ENCODE results near the gene LILRB4. TPM values are rescaled to one million over a fixed set of nuclear protein-coding genes. Genes with fewer than 3 reads are reported as not detected.
"Not testable (repeated sequence)": the region's sequence is repeated elsewhere in the genome, so short reads cannot be mapped to it uniquely, and the experiment has no call there.

The LILRB4 gene
- total RNA-seq, 1 donor from 2014 or later: 0.32 TPM

DNA sequence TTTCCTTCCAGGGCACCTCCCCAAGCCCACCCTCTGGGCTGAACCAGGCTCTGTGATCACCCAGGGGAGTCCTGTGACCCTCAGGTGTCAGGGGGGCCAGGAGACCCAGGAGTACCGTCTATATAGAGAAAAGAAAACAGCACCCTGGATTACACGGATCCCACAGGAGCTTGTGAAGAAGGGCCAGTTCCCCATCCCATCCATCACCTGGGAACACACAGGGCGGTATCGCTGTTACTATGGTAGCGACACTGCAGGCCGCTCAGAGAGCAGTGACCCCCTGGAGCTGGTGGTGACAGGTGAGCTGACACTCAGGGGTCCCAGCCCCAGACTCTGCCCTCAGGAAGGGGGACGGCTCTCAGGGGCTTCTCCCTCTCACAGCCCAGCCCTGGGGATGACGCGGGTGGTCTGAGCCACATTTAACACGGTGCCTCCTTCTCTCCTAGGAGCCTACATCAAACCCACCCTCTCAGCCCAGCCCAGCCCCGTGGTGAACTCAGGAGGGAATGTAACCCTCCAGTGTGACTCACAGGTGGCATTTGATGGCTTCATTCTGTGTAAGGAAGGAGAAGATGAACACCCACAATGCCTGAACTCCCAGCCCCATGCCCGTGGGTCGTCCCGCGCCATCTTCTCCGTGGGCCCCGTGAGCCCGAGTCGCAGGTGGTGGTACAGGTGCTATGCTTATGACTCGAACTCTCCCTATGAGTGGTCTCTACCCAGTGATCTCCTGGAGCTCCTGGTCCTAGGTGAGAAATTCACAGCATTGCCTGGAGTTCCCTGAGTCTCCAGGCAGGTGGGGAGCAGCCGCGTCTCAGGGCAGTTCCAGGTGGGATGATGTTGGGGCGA, 31.1 kb upstream of the LILRB4 start:
- H3K4me3 Mint-ChIP-seq (ENCODE audit: low read depth); DNase-seq (ENCODE audit: low spot score); intact Hi-C loops (cut with micrococcal nuclease); H3K27ac Mint-ChIP-seq; H3K36me3 Mint-ChIP-seq (ENCODE audit: low read depth); H3K4me1 Mint-ChIP-seq (ENCODE audit: low read depth); H3K27me3 Mint-ChIP-seq (ENCODE audit: low read depth); H3K9me3 Mint-ChIP-seq: not testable (repeated sequence)

- H3K36me3 Mint-ChIP-seq (ENCODE audit: low read depth); intact Hi-C loops (cut with micrococcal nuclease); DNase-seq (ENCODE audit: low spot score); H3K27ac Mint-ChIP-seq; H3K4me3 Mint-ChIP-seq (ENCODE audit: low read depth); H3K9me3 Mint-ChIP-seq; H3K27me3 Mint-ChIP-seq (ENCODE audit: low read depth); H3K4me1 Mint-ChIP-seq (ENCODE audit: low read depth): not testable (repeated sequence)
These were observed 30.3 kb upstream of the LILRB4 start for GRCh38 chr19:54632517-54632916.

- no peak for DNase-seq (ENCODE audit: low spot score)
- intact Hi-C loops (cut with micrococcal nuclease): no loop called here
- H3K27ac Mint-ChIP-seq: no peak overlapping the region
- no peak overlapping the region for H3K4me3 Mint-ChIP-seq (ENCODE audit: low read depth)
- peaks cover 4% of the 10 kb centered on the region for H3K27me3 Mint-ChIP-seq (ENCODE audit: low read depth)
- H3K9me3 Mint-ChIP-seq: no peaks in the 10 kb centered on the region
- no peaks in the 10 kb centered on the region for H3K4me1 Mint-ChIP-seq (ENCODE audit: low read depth)
- no peaks in the 10 kb centered on the region for H3K36me3 Mint-ChIP-seq (ENCODE audit: low read depth)
These were observed 29.4 kb upstream of the LILRB4 start for GRCh38 chr19:54633401-54633800.

DNA sequence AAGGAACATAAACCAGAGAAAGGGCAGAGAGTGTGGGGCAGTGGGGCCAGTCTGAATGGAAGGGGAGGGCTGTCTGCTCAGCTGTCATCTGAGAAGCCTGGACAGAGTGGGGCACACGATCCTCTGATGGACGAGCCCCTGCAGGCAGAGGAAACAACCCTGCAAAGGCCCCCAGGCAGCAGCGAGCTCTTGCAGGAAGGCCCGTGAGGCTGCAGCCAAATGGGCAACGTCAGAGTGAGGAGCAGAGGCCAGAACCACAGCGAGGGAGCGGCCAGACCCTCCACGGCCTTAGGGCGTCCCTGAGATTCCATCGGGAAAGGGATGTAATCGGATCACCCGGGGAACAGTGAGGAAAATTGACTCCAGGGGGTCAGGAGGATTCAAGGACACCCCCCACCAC, 26.7 kb upstream of the LILRB4 start:
- not testable (repeated sequence) for H3K27ac Mint-ChIP-seq; H3K27me3 Mint-ChIP-seq (ENCODE audit: low read depth); H3K36me3 Mint-ChIP-seq (ENCODE audit: low read depth)

GRCh38 chr19:54638683-54639082, 24.1 kb upstream of the LILRB4 start:
- Mint-ChIP-seq H3K36me3 (ENCODE audit: low read depth) (no peaks in the 10 kb centered on the region), H3K4me1 (ENCODE audit: low read depth) (no peaks in the 10 kb centered on the region), H3K27me3 (ENCODE audit: low read depth) (no peaks in the 10 kb centered on the region), H3K27ac (no peak overlapping the region), H3K9me3 (no peaks in the 10 kb centered on the region), H3K4me3 (ENCODE audit: low read depth) (no peak overlapping the region)
- DNase-seq (ENCODE audit: low spot score): no peak
- intact Hi-C loops (cut with micrococcal nuclease): no loop called here

More for the DNA sequence above, 26.7 kb upstream of the LILRB4 start:
- DNase-seq (ENCODE audit: low spot score); H3K4me1 Mint-ChIP-seq (ENCODE audit: low read depth); H3K4me3 Mint-ChIP-seq (ENCODE audit: low read depth); intact Hi-C loops (cut with micrococcal nuclease); H3K9me3 Mint-ChIP-seq: not testable (repeated sequence)

GRCh38 chr19:54642953-54643352, 19.8 kb upstream of the LILRB4 start:
- H3K36me3 Mint-ChIP-seq (ENCODE audit: low read depth); H3K27me3 Mint-ChIP-seq (ENCODE audit: low read depth); H3K27ac Mint-ChIP-seq; intact Hi-C loops (cut with micrococcal nuclease); DNase-seq (ENCODE audit: low spot score); H3K4me3 Mint-ChIP-seq (ENCODE audit: low read depth); H3K4me1 Mint-ChIP-seq (ENCODE audit: low read depth); H3K9me3 Mint-ChIP-seq: not testable (repeated sequence)

- H3K4me1 Mint-ChIP-seq (ENCODE audit: low read depth); H3K27ac Mint-ChIP-seq; H3K9me3 Mint-ChIP-seq; intact Hi-C loops (cut with micrococcal nuclease); DNase-seq (ENCODE audit: low spot score); H3K36me3 Mint-ChIP-seq (ENCODE audit: low read depth); H3K27me3 Mint-ChIP-seq (ENCODE audit: low read depth); H3K4me3 Mint-ChIP-seq (ENCODE audit: low read depth): not testable (repeated sequence)
These were observed 19.2 kb upstream of the LILRB4 start for GRCh38 chr19:54643583-54643982.

DNA sequence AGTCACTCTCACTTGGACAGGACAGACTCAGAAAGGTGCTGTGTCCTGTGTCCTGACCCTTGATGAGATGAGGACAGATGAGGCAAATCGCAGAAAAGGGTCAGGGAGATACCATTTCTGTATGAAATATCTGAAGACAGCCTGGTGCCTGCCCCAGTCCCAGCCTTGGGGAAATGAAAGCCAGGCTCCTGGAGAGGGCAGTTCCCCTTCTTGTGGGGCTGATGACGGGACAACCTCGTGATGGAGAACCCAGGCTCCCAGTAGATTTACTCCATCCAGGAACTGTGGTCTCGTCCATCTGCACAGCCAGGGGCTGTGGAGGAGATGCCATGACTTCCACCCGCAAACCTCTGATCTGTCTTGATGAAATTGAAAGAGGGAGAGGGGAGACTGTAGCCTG, 18.7 kb upstream of the LILRB4 start:
- intact Hi-C loops (cut with micrococcal nuclease): no loop called here
- H3K9me3 Mint-ChIP-seq: no peaks in the 10 kb centered on the region

DNA sequence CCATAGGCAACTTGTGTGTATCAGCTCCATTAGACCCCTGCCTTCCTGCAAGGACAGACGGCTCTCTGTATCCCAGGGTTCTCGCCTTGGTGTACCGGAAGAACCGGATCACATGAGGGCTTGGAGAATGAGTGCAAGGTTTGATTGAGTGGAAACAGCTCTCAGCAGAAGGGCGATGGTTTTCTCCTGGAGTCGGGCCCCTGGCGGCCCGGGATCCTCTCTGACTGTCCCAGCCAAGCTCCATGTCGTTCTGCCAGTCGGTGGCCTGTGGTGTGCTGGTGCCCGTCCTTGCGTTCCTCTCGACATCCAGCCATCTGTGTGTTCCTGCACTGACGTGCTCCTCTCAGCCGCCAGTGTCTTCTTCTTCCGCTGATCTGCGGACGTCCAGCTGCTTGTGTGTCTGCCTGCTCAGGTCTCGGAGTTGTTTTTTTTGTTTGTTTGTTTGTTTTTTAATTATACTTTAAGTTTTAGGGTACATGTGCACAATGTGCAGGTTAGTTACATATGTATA, 16.4 kb upstream of the LILRB4 start:
- Mint-ChIP-seq H3K27me3 (ENCODE audit: low read depth) (no peaks in the 10 kb centered on the region), H3K27ac (no peak overlapping the region), H3K4me3 (ENCODE audit: low read depth) (no peak overlapping the region), H3K4me1 (ENCODE audit: low read depth) (no peaks in the 10 kb centered on the region), H3K36me3 (ENCODE audit: low read depth) (no peaks in the 10 kb centered on the region), H3K9me3 (no peaks in the 10 kb centered on the region)
- no peak for DNase-seq (ENCODE audit: low spot score)
- intact Hi-C loops (cut with micrococcal nuclease): no loop called here

More for the DNA sequence above, 18.7 kb upstream of the LILRB4 start:
- Mint-ChIP-seq H3K4me1 (ENCODE audit: low read depth) (no peaks in the 10 kb centered on the region), H3K36me3 (ENCODE audit: low read depth) (no peaks in the 10 kb centered on the region), H3K27ac (no peak overlapping the region), H3K27me3 (ENCODE audit: low read depth) (no peaks in the 10 kb centered on the region), H3K4me3 (ENCODE audit: low read depth) (no peak overlapping the region)
- DNase-seq (ENCODE audit: low spot score): no peak

DNA sequence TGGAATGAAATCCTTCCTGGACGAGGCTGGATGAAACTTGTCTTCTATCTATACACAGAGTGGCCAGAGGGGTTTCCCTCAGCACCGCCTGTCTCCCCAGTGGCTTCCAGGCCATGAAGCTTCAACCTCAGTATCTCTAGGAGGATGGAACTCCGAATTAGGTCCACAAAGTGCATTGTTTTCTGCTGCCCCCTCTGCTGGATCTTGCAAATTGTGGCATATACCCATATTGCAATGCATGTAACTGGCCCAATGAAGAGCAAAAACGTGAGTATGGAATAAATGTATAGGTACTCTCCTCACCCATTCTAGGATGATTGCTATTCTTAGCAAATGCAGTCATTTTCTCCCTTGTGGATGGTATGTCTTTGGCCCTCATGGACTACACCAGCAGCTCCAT, 14.7 kb upstream of the LILRB4 start:
- Mint-ChIP-seq H3K4me1 (ENCODE audit: low read depth) (no peaks in the 10 kb centered on the region), H3K4me3 (ENCODE audit: low read depth) (no peak overlapping the region), H3K27me3 (ENCODE audit: low read depth) (no peaks in the 10 kb centered on the region), H3K9me3 (no peaks in the 10 kb centered on the region), H3K27ac (no peak overlapping the region), H3K36me3 (ENCODE audit: low read depth) (no peaks in the 10 kb centered on the region)
- DNase-seq (ENCODE audit: low spot score): no peak
- intact Hi-C loops (cut with micrococcal nuclease): no loop called here

DNA sequence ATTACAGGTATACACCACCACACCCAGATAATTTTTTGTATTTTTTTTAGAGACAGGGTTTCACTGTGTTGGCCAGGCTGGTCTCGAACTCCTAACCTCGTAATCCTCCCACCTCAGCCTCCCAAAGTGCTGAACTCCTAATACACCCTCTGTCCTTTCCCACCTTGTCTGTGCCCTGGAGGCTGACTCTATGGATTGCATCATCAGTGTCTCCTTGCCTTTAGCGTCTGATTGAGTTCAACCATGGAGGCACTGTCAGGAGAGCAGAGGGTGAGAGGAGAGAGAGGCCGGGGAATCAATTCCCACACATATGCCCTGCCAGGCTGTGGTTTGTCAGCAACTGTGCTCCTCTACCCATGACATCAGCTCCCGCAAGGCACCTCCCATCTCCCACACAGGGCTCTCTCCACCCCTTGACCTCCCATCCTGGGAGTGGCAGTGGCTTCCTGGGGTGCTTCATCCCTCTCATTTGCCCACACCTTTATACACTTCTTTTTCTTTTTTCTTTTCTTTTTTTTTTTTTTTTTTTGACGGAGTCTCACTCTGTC, 12.6 kb upstream of the LILRB4 start:
- no peaks in the 10 kb centered on the region for H3K9me3 Mint-ChIP-seq
- no peak overlapping the region for H3K27ac Mint-ChIP-seq
- H3K36me3 Mint-ChIP-seq (ENCODE audit: low read depth): no peaks in the 10 kb centered on the region
- H3K4me1 Mint-ChIP-seq (ENCODE audit: low read depth): no peaks in the 10 kb centered on the region
- no peak overlapping the region for H3K4me3 Mint-ChIP-seq (ENCODE audit: low read depth)
- intact Hi-C loops (cut with micrococcal nuclease): no loop called here
- DNase-seq (ENCODE audit: low spot score): no peak
- no peaks in the 10 kb centered on the region for H3K27me3 Mint-ChIP-seq (ENCODE audit: low read depth)

DNA sequence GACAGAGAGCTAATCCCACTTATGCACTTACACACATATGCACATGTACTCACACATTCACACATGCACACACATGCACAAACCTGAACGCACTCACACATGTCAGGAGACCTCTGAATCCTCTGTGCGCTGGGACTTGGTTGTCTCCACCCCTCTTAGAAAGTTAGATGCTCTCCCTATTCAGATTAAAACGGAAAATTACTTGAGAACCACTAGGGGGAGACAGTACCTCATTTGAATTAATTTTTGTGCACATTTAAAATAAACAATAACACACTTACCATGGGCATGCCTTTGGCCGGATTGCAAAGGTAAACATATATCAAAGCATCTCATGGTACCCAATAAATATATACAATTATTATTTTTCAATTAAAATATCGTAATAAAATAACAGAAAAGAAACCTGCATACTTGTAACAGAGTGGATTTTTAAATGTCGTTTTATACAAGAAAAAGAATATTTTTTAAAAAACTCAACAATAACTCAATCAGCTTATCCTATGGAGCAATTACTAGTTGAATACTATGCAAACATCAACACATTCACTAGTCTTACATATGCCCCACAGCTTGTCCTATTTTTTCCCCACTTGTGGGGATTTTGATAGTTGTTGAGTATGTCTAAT, 9.5 kb upstream of the LILRB4 start:
- no peaks in the 10 kb centered on the region for H3K9me3 Mint-ChIP-seq
- intact Hi-C loops (cut with micrococcal nuclease): no loop called here

More for the DNA sequence above, 9.5 kb upstream of the LILRB4 start:
- H3K4me3 Mint-ChIP-seq (ENCODE audit: low read depth): no peak overlapping the region
- no peak overlapping the region for H3K27ac Mint-ChIP-seq
- DNase-seq (ENCODE audit: low spot score): no peak
- no peaks in the 10 kb centered on the region for H3K36me3 Mint-ChIP-seq (ENCODE audit: low read depth)
- no peaks in the 10 kb centered on the region for H3K27me3 Mint-ChIP-seq (ENCODE audit: low read depth)
- H3K4me1 Mint-ChIP-seq (ENCODE audit: low read depth): no peaks in the 10 kb centered on the region
